GM18868 (cell line): ENCODE measurements around the gene BBLN.

Experiments
- ATAC-seq: cut with Tn5 transposase; IDR thresholded peaks from one replicate; pipeline ENCODE4 v1.9.1; 2021; ENCODE audit warnings: mild to moderate bottlenecking, moderate library complexity; ENCODE audit not compliant: unreplicated experiment

Gene BBLN

GRCh38 chr9:128188209-128188608 is 28.1 kb downstream of the BBLN start:
- ATAC-seq = no peak

- no peak for ATAC-seq
Observed at GRCh38 chr9:128190013-128190412, 29.9 kb downstream of the BBLN start.

GRCh38 chr9:128190516-128191405 is 30.7 kb downstream of the BBLN start:
- ATAC-seq = no peak

GRCh38 chr9:128191406-128192046 is 31.5 kb downstream of the BBLN start, which contains the start of gene CIZ1:
Gene CIZ1 (minus strand): TSS chr9:128191572. CDS start chr9:128190857, 715 bp downstream.
- ATAC-seq = peak; percentile 74

DNA sequence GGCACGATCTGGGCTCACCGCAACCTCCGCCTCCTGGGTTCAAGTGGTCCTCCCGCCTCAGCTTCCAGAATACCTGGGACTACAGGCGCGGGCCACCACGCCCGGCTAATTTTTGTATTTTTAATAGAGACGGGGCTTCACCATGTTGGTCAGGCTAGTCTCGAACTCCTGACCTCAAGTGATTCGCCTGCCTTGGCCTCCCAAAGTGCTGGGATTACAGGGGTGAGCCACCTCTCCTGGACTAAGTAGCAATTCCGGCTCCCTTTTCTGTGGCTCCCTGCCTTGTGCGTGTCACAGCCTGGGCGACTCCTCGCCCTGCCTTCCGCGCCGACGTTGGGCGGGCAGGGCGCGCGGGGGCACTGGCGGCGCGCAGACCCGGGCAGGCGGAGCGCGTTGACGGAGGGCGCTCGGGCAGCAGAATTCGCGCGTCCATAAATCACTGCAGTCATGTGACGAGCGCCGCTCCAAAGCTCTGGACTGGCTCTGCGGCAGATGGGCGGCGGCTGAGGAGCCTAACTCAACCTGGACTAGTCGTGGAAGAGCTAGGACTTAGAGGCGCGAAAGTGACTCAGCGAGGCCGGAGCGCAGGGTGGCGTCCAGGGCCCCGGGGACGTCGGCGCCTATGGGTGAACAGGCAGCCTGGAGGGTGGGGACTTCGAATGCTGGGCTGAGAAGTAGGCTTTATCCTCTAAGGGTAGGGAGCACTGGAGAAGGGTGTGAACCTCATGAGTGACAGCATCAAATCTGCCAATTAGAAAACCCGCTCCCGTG is 32.7 kb downstream of the BBLN start:
- ATAC-seq = no peak

DNA sequence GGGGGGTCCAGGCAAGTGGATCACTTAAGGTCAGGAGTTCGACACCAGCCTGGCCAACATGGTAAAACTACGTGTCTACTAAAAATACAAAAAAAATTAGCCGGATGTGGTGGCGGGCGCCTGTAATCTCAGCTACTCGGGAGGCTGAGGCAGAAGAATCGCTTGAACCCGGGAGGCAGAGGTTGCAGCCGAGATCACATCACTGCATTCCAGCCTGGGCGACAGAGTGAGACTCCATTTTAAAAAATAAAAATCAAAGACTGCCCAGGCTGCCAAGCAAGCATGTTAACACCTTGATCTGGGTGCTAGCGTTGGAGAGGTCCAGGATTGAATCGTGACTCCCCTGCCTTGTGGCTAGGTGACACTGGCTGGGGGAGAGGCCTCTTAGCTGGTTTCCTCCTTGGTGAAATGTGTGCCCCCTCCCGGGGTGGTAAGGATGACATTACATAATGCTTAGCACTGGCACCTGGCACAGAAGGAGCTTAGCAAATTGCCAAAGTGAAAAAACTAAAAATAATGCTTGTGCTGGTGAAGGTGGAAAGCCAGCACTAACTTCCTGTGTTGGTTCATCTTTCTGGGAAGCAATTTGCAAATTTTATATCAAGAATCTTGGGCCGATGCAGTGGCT is 33.5 kb downstream of the BBLN start:
- no peak for ATAC-seq

DNA sequence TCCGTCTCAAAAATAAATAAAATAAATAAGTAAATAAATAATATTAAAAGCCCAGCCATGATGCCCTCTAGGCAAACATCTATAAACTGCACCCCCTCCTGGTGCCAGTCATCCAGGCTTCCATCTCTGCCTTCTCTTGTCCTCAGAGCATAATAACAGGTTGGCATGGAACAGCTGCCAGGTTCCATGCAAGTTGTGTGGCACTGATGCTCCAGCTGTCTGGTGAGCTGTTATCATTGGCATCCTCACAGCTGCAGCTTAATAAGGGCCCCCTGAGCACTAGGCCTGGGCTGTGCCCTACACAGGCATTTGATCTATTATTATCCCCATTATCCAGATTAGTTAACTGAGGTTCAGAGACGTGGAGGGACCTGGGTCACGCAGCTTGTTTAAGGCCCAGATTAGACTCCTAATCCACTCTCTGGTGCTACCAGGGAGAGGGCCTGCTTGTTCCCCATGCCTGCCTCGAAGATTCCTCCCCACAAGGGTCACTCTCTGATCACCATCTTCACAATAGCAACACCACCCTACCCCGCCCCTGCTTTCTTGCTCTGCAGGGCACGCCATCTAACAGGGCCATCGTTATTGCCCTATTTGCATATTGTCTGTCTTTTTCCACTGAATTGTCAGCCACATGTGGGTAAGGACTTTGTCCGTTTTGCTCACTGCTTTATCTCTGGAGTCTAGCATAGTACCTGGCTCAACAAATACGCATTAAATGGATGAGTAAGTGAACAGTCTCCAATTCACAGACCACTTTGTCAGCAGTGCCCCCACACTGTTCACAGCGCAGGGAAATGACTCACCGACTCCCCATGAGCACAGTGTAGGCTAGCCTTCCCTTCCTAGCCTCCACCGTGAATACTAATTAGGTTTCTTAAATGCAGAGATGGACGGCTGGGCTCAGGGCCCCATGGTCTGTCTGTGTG is 41.6 kb downstream of the BBLN start:
- ATAC-seq = no peak

- ATAC-seq = no peak
Observed at GRCh38 chr9:128202648-128203023, 42.6 kb downstream of the BBLN start.

GRCh38 chr9:128203024-128203706 is 43.1 kb downstream of the BBLN start, which contains the start of gene DNM1:
Gene DNM1 (plus strand): TSS chr9:128203379. CDS start chr9:128203471, 92 bp downstream.
- ATAC-seq = peak; percentile 63

GRCh38 chr9:128203707-128204551 is 43.9 kb downstream of the BBLN start:
- no peak for ATAC-seq

DNA sequence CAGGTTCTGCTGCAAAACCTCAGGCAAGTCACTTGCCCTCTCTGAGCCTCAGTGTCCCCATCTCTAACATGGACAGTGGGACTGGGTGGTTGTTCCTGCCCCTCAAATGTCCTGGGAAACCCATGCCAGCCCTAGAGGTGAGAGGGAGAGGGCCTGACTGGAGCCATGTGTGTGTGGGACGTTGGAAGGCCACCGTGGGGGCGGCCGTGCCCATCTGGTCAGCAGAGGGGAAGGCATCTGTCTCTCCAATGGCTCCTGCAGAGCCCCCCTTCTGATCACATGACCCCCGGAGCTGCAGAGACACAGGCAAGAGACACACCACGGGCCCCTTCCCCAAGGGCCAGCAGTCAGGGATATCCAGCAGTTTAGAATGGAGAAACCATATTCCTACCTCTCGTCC is 44.8 kb downstream of the BBLN start:
- no peak for ATAC-seq

DNA sequence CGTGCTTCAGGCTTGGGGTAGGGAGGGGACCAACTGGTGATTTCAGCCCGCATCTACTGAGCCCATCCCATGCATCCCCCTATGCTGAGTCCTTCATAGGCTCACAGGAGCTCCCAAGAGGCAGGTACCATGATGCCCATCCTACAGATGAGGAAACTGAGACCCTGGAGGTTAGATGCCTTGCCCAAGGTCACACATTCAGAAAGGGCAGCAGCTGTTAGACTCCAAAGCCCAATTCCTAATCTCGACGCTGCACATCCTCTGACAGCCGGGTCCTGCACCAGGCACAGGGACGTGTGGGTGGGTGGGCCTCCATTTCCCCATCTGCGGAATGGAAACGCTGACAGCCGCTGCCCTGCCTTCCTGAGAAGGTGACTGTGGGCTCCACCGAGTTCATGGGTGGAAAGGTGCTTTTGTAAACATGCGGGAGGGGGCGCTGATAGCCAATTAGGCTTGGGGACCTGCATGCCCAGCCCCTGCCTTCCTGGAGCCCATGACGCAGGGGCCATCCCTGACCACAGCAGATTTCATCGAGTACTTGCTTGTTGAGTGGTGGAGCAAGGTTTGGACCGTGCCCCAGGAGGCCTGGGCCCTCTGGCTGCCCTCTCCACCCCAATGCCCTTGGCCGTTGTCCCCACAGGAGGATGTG is 45.4 kb downstream of the BBLN start:
- no peak for ATAC-seq

DNA sequence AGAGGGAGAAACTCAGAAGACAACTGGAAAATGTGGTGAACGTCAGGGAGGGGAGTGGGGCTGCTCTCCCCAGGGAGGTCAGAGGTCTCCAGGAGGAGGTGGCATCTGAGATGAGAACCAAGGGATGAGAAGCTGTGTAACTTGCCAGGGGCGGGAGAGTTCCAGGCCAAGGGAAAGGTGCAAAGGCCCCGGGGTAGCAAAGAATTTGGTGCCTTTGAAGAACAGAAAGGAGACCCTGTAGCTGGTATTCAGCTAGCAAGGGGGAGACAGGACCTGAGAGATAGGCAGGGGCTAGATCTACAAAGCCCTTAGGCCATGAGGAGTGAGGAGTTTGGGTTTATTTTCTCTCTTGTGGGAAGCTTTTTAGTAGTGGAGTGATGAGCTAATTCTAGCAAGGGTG is 46.4 kb downstream of the BBLN start:
- ATAC-seq = no peak

- no peak for ATAC-seq
Observed at GRCh38 chr9:128206916-128207910, 47.1 kb downstream of the BBLN start.

- no peak for ATAC-seq
Observed at GRCh38 chr9:128208386-128208785, 48.3 kb downstream of the BBLN start.

GRCh38 chr9:128208946-128209669 is 49.0 kb downstream of the BBLN start:
- no peak for ATAC-seq
